IMR-90 (cell line): ENCODE data around the gene DOCK9.

ENCODE experiments used
- CTCF ChIP-seq: conservative IDR thresholded peaks from 2 replicates; pipeline ENCODE4 v1.5.1; 2012; ENCODE audit warnings: mild to moderate bottlenecking, low read depth, low read length, improper control_type of control experiment
- ELK1 ChIP-seq: fragments of 150-350 bp; IDR thresholded peaks from 2 replicates; pipeline ENCODE4 v1.6.1; 2016; ENCODE audit warnings: low read depth, mild to moderate bottlenecking, low read length, moderate library complexity, borderline replicate concordance
- MAFK ChIP-seq: IDR thresholded peaks from 2 replicates; pipeline ENCODE4 v1.6.1; 2012; ENCODE audit warnings: low read depth, low read length, improper control_type of control experiment
- MAZ ChIP-seq: IDR thresholded peaks from 2 replicates; pipeline ENCODE4 v1.6.1; 2012; ENCODE audit warnings: low read depth, mild to moderate bottlenecking, low read length, improper control_type of control experiment, moderate library complexity, borderline replicate concordance
- MXI1 ChIP-seq: IDR thresholded peaks from 2 replicates; pipeline ENCODE4 v1.6.1; 2012; ENCODE audit warnings: low read depth, mild to moderate bottlenecking, low read length, moderate library complexity, borderline replicate concordance
- NFE2L2 ChIP-seq: fragments of 150-350 bp; IDR thresholded peaks from 2 replicates; pipeline ENCODE4 v1.6.1; 2016; ENCODE audit warnings: low read depth, mild to moderate bottlenecking, low read length
- POLR2A ChIP-seq: IDR thresholded peaks from 2 replicates; pipeline ENCODE4 v1.6.1; 2012; ENCODE audit warnings: mild to moderate bottlenecking, low read depth, low read length
- RAD21 ChIP-seq: IDR thresholded peaks from 2 replicates; pipeline ENCODE4 v1.6.1; 2012; ENCODE audit warnings: low read length, improper control_type of control experiment
- RFX5 ChIP-seq: IDR thresholded peaks from 2 replicates; pipeline ENCODE4 v1.8.0; 2012; ENCODE audit warnings: low read depth, mild to moderate bottlenecking, low read length, moderate library complexity
- SMC3 ChIP-seq: fragments of 150-350 bp; IDR thresholded peaks from 2 replicates; pipeline ENCODE4 v1.6.1; 2016; ENCODE audit warnings: low read depth, mild to moderate bottlenecking, antibody characterized with exemption, low read length, moderate library complexity
- USF2 ChIP-seq: fragments of 150-350 bp; IDR thresholded peaks from 2 replicates; pipeline ENCODE4 v1.6.1; 2017; ENCODE audit warnings: mild to moderate bottlenecking, antibody characterized with exemption, low read length, low read depth

- no peak for TF ChIP-seq POLR2A
- TF ChIP-seq CTCF: no peak
- TF ChIP-seq MAFK: no peak
- no peak for TF ChIP-seq RAD21
- no peak for TF ChIP-seq SMC3
- TF ChIP-seq USF2: no peak
- no peak for TF ChIP-seq ELK1
- TF ChIP-seq NFE2L2: no peak
- TF ChIP-seq MXI1: no peak
- TF ChIP-seq MAZ: no peak
- TF ChIP-seq RFX5: no peak
Measured at GRCh38 chr13:98776644-98777043, 201.2 kb downstream of the DOCK9 start.
